D721Med (cell line): ENCODE data around the gene MCL1.

Source experiments
- DNase-seq: peaks from one replicate; pipeline ENCODE4 v3.0.0; 2011; ENCODE audit warnings: low spot score; ENCODE audit not compliant: insufficient read length
- FAIRE-seq: peaks from 2 replicates; lab custom pipeline; 2011; peaks lifted over from hg19 to GRCh38; lab: Jason Lieb, UNC
- TF ChIP-seq, protein P1 (sequence below): IDR thresholded peaks from 2 replicates; pipeline ENCODE4 v1.5.1; 2012; ENCODE audit warnings: mild to moderate bottlenecking, control low read depth; ENCODE audit not compliant: insufficient read depth; ENCODE audit errors: missing control alignments

The MCL1 gene

GRCh38 chr1:150560576-150561253, 18.7 kb downstream of the MCL1 start:
- FAIRE-seq = no peak
- TF ChIP-seq, protein P1, sequence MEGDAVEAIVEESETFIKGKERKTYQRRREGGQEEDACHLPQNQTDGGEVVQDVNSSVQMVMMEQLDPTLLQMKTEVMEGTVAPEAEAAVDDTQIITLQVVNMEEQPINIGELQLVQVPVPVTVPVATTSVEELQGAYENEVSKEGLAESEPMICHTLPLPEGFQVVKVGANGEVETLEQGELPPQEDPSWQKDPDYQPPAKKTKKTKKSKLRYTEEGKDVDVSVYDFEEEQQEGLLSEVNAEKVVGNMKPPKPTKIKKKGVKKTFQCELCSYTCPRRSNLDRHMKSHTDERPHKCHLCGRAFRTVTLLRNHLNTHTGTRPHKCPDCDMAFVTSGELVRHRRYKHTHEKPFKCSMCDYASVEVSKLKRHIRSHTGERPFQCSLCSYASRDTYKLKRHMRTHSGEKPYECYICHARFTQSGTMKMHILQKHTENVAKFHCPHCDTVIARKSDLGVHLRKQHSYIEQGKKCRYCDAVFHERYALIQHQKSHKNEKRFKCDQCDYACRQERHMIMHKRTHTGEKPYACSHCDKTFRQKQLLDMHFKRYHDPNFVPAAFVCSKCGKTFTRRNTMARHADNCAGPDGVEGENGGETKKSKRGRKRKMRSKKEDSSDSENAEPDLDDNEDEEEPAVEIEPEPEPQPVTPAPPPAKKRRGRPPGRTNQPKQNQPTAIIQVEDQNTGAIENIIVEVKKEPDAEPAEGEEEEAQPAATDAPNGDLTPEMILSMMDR = peak; percentile 91
- peak; percentile 78 for DNase-seq

- FAIRE-seq = no peak
- DNase-seq = peak; percentile 97
- TF ChIP-seq, protein P1 = peak; percentile 91
Observed at GRCh38 chr1:150560011-150560438, 19.4 kb downstream of the MCL1 start.

- DNase-seq (no peak), FAIRE-seq (no peak)
- TF ChIP-seq, protein P1 = no peak
Observed at GRCh38 chr1:150559656-150560010, 19.8 kb downstream of the MCL1 start.

GRCh38 chr1:150558761-150559655, 20.4 kb downstream of the MCL1 start:
- TF ChIP-seq, protein P1 = no peak
- no peak for DNase-seq
- FAIRE-seq = no peak

DNA sequence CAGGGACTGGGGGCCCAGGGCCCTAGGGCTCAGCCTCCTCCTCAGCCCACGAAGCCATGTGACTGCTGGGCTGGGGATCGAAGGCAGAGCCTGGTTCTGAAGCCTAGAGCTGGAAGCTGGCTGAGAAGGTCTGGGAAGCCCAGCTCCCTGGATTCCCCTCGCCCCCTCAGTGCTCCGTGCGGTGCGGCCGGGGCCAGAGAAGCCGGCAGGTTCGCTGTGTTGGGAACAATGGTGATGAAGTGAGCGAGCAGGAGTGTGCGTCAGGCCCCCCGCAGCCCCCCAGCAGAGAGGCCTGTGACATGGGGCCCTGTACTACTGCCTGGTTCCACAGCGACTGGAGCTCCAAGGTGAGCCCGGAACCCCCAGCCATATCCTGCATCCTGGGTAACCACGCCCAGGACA, 21.1 kb downstream of the MCL1 start:
- no peak for FAIRE-seq
- DNase-seq = no peak
- TF ChIP-seq, protein P1 = no peak

DNA sequence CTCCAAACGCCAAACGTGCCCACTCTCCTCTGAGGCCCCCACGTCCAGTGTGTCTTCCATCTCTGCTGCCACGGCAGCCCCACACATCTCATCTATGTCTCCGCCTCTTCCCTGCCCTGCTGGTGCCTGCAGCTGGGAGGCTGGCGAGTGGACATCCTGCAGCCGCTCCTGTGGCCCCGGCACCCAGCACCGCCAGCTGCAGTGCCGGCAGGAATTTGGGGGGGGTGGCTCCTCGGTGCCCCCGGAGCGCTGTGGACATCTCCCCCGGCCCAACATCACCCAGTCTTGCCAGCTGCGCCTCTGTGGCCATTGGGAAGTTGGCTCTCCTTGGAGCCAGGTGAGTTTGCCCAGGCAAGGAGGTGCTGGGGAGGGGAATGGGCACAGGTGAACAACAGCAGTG, 21.6 kb downstream of the MCL1 start:
- no peak for DNase-seq
- no peak for FAIRE-seq
- TF ChIP-seq, protein P1 = no peak
